ENCODE measurements around the gene SPEN. TPM values are rescaled to one million over a fixed set of nuclear protein-coding genes. Genes with fewer than 3 reads are reported as not detected.
A peak's percentile ranks its signal among the peaks of the same experiment; 100 is the strongest.

Gene SPEN
- total and polyA plus RNA-seq, 10 of the 15 experiments (the other 5 are each of a cell fraction or from before 2014, with no cell fraction given), result 5.2 to 58.7 (median 20.1) TPM

- peak; percentile 82 for TF ChIP-seq SIX5 (IDR thresholded peaks at IDR 0.05; ENCODE audit: low read depth, low read length, severe bottlenecking)
- TF ChIP-seq ZNF274 (IDR thresholded peaks at IDR 0.05; ENCODE audit: insufficient read depth, insufficient read length), result no peak
- peak; percentile 28 for TF ChIP-seq MXI1 (IDR thresholded peaks at IDR 0.05; ENCODE audit: low read depth, low read length)
- TF ChIP-seq POLR2A (IDR thresholded peaks at IDR 0.05; ENCODE audit: low read depth, low read length), result peak; percentile 78
- TF ChIP-seq NR2C2 (IDR thresholded peaks at IDR 0.05; ENCODE audit: borderline replicate concordance, control insufficient read depth, insufficient read length, low read depth), result no peak
- TF ChIP-seq PML (IDR thresholded peaks at IDR 0.05; ENCODE audit: low read length), result no peak; the same call in 1 of the 2 replicates
- TF ChIP-seq POLR2AphosphoS2 (IDR thresholded peaks at IDR 0.05; ENCODE audit: low read depth, low read length), result no peak
- no peak for TF ChIP-seq ELK1 (IDR thresholded peaks at IDR 0.05; ENCODE audit: low read depth, low read length)
- TF ChIP-seq CHD2 (IDR thresholded peaks at IDR 0.05; ENCODE audit: borderline replicate concordance, low read depth, low read length), result peak; percentile 82
- TF ChIP-seq POLR2AphosphoS5 (IDR thresholded peaks at IDR 0.05; ENCODE audit: low read length), result no peak; the same call in 1 of the 2 replicates
- no peak for TF ChIP-seq CEBPZ (IDR thresholded peaks at IDR 0.05; ENCODE audit: low read depth, low read length)
- TF ChIP-seq ETV6 (conservative IDR thresholded peaks at IDR 0.05 in 1 of 2, IDR thresholded peaks at IDR 0.05 in 1 of 2; ENCODE audit: borderline replicate concordance in 1 of 2, low read depth in 1 of 2), result no peak
- TF ChIP-seq ZNF217 (IDR thresholded peaks at IDR 0.05), result no peak
- no peak for TF ChIP-seq MEF2B (IDR thresholded peaks at IDR 0.05; ENCODE audit: partially characterized antibody, poor library complexity, severe bottlenecking)
- TF ChIP-seq SMAD1 (IDR thresholded peaks at IDR 0.05; ENCODE audit: low read depth, partially characterized antibody), result no peak
- TF ChIP-seq SRF (IDR thresholded peaks at IDR 0.05; ENCODE audit: low read depth in 2 of 2, low read length in 2 of 2), result no peak
- TF ChIP-seq ZBTB4 (CRISPR knock-in tag; IDR thresholded peaks at IDR 0.05), result no peak
- TF ChIP-seq TAF1 (IDR thresholded peaks at IDR 0.05; ENCODE audit: borderline replicate concordance, low read depth, low read length), result peak; percentile 71; the same call in 1 of the 2 replicates
- TF ChIP-seq ASH2L (IDR thresholded peaks at IDR 0.05; ENCODE audit: borderline replicate concordance, low read depth), result peak; percentile 94; the same call in 1 of the 2 replicates
- TF ChIP-seq KAT2A (conservative IDR thresholded peaks at IDR 0.05; ENCODE audit: control insufficient read depth, low read depth, low read length), result no peak
These were observed 128.5 kb downstream of the SPEN start, which contains the start of gene ZBTB17 (continued) for GRCh38 chr1:15975805-15976680.
